Smooth muscle cell (in vitro differentiated cells): ENCODE data around the gene PTPRE. TPM values are rescaled to one million over a fixed set of nuclear protein-coding genes. Genes with fewer than 3 reads are reported as not detected.

Source experiments
- DNase-seq: peaks from one replicate; lab custom pipeline; 2025; ENCODE audit not compliant: unreplicated experiment; lab: John Stamatoyannopoulos, UW
- H2AFZ ChIP-seq: fragments of 200-600 bp; sonication (generic); 2 replicates; pipeline ENCODE4 v1.6.0; 2016; ENCODE audit warnings: antibody characterized with exemption, low read depth, mild to moderate bottlenecking
- H3F3A ChIP-seq: fragments of 200-600 bp; sonication (generic); 2 replicates; pipeline ENCODE4 v1.6.0; 2017; ENCODE audit warnings: antibody characterized with exemption, low read depth
- H3K27ac ChIP-seq: fragments of 200-600 bp; sonication (generic); 2 replicates; pipeline ENCODE4 v1.5.1; 2016; ENCODE audit warnings: low read depth, mild to moderate bottlenecking
- H3K27me3 ChIP-seq: fragments of 200-600 bp; sonication (generic); 2 replicates; pipeline ENCODE4 v1.6.1; 2016; ENCODE audit warnings: low read depth, mild to moderate bottlenecking
- H3K36me3 ChIP-seq: fragments of 200-600 bp; sonication (generic); 2 replicates; pipeline ENCODE4 v1.5.1; 2016; ENCODE audit warnings: low read depth
- H3K4me1 ChIP-seq: fragments of 200-600 bp; sonication (generic); 2 replicates; pipeline ENCODE4 v1.5.1; 2016; ENCODE audit warnings: low read depth
- H3K4me2 ChIP-seq: fragments of 200-600 bp; sonication (generic); 2 replicates; pipeline ENCODE4 v1.6.0; 2016; ENCODE audit warnings: mild to moderate bottlenecking
- H3K4me3 ChIP-seq: fragments of 200-600 bp; sonication (generic); 2 replicates; pipeline ENCODE4 v1.5.1; 2016; ENCODE audit warnings: mild to moderate bottlenecking
- H3K79me2 ChIP-seq: fragments of 200-600 bp; sonication (generic); 2 replicates; pipeline ENCODE4 v1.6.0; 2016; ENCODE audit warnings: low read depth, mild to moderate bottlenecking
- H3K9ac ChIP-seq: fragments of 200-600 bp; sonication (generic); 2 replicates; pipeline ENCODE4 v1.6.0; 2016; ENCODE audit warnings: low read depth
- H3K9me3 ChIP-seq: fragments of 200-600 bp; sonication (generic); replicated peaks from 2 replicates; pipeline ENCODE4 v1.5.1; 2016; ENCODE audit warnings: low read depth
- H4K20me1 ChIP-seq: fragments of 200-600 bp; sonication (generic); 2 replicates; pipeline ENCODE4 v1.6.0; 2016; ENCODE audit warnings: low read depth
- WGBS: methylation state at CpG from one replicate; pipeline ENCODE4 v1.1.7; 2016; ENCODE audit warnings: low lambda C conversion rate; 5-methylcytosine and 5-hydroxymethylcytosine counted together
- polyA plus RNA-seq: library from polyadenylated mRNA; unstranded; fragments of >200 nt; fragmentation: Nextera tagmentation; extraction: Ambion mirVana; gene quantifications from 2 replicates; pipeline ENCODE4 v1.2.1, GENCODE V29; 2016
- total RNA-seq: library from RNA; depleted of rRNA; stranded (reverse); fragments of >200 nt; gene quantifications from 2 replicates; pipeline ENCODE4 v1.2.3, GENCODE V29; 2014
- TF ChIP-seq, protein P1 (sequence below): fragments of 200-600 bp; sonication (generic); IDR thresholded peaks from 2 replicates; pipeline ENCODE4 v1.5.1; 2017; ENCODE audit warnings: borderline replicate concordance, mild to moderate bottlenecking, antibody characterized with exemption; ENCODE audit not compliant: insufficient read depth, poor library complexity, severe bottlenecking

PTPRE gene
- total and polyA plus RNA-seq, 2 experiments from 2014 or later = 17.1 to 22.7 TPM

DNA sequence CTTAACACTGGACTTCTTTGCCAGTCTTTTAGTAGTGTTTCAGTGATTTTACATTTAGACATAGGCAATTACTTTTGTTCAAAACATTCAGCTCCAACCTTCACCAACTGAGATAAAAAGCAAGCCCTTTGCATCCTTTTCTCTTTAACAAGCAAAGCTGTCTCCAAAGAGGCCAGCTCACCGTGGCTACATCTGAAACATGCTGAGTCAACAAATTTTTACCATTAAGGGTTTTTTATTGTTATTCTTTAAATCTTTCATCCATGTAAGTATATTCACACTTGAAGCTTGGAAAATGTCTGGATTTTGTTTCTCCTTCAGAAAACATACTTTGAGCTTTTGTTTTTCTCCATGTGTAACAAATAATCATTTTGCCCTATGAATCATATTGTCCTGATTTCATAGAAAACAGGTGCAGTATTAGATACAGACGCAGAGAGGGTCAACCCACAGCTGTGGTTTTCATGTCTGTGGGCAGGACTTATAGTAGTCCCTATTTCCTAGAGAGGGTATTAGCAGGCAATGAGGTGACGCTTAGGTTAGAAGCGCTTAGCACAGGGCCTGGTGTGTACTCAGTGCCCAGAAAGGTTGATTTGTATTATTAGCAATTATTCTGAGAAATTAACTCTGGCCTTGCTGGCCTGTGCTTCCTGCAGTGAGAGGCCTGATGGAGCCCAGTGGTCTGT is 119.9 kb downstream of the PTPRE start:
- Histone ChIP-seq H3K27ac (no peak overlapping the region), H3K4me1 (peaks cover 12% of the 10 kb centered on the region)

GRCh38 chr10:128027306-128027705 is 120.4 kb downstream of the PTPRE start:
- 75% methylated on average over 8 of the region's 8 CpGs for WGBS
- Histone ChIP-seq H3K27me3 (no peaks in the 10 kb centered on the region), H3K4me3 (no peak overlapping the region), H3K4me2 (no peak overlapping the region), H3K79me2 (no peaks in the 10 kb centered on the region), H3K27ac (no peak overlapping the region), H4K20me1 (peaks cover 91% of the 10 kb centered on the region), H3K9me3 (no peaks in the 10 kb centered on the region), H3F3A (no peaks in the 10 kb centered on the region), H3K36me3 (no peaks in the 10 kb centered on the region), H3K9ac (no peak overlapping the region), H2AFZ (no peak overlapping the region), H3K4me1 (peaks cover 12% of the 10 kb centered on the region)
- DNase-seq = no peak
- TF ChIP-seq, protein P1, sequence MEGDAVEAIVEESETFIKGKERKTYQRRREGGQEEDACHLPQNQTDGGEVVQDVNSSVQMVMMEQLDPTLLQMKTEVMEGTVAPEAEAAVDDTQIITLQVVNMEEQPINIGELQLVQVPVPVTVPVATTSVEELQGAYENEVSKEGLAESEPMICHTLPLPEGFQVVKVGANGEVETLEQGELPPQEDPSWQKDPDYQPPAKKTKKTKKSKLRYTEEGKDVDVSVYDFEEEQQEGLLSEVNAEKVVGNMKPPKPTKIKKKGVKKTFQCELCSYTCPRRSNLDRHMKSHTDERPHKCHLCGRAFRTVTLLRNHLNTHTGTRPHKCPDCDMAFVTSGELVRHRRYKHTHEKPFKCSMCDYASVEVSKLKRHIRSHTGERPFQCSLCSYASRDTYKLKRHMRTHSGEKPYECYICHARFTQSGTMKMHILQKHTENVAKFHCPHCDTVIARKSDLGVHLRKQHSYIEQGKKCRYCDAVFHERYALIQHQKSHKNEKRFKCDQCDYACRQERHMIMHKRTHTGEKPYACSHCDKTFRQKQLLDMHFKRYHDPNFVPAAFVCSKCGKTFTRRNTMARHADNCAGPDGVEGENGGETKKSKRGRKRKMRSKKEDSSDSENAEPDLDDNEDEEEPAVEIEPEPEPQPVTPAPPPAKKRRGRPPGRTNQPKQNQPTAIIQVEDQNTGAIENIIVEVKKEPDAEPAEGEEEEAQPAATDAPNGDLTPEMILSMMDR = no peak

More for the DNA sequence above, 119.9 kb downstream of the PTPRE start:
- DNase-seq = no peak
- Histone ChIP-seq H4K20me1 (peaks cover 91% of the 10 kb centered on the region), H3K9me3 (no peaks in the 10 kb centered on the region), H3F3A (no peaks in the 10 kb centered on the region), H3K79me2 (no peaks in the 10 kb centered on the region), H2AFZ (no peak overlapping the region), H3K4me2 (no peak overlapping the region), H3K27me3 (no peaks in the 10 kb centered on the region), H3K36me3 (no peaks in the 10 kb centered on the region), H3K4me3 (no peak overlapping the region), H3K9ac (no peak overlapping the region)
- WGBS = 60% methylated on average over 4 of the region's 4 CpGs
- TF ChIP-seq, protein P1 = no peak

DNA sequence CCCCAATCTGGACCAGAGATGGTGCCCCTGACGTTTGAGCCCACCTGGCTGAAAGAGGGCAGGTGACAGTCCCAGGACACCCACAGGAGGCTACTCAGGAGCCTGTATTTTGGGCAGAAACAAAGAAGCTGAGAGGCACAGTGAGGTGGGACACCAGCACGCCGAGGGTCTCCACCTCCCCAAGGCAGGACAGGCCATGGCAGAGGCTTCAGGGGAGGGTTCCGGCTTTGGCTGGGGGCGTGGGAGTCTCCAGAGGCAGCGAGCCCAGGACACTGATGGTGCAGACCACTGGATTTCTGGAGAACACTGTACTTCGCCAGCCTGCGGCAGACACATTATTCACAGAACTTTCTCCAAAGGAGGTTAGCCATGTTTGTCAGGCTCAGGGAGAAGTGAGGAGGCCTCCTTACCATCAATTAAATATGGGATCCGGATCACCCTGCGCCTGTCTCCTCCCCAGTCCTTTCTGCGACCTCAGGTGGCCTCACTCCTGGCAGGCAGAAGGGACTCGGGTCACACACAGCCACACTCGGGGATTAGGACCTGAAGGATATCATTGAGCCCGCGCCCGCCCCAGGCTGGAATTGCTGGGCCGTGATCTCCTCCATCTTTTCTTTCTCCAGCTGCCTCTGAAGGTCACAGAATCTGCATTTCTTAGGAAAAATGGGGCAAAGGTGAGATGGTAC is 121.1 kb downstream of the PTPRE start:
- TF ChIP-seq, protein P1 = no peak
- no peaks in the 10 kb centered on the region for H3K9me3 ChIP-seq
- H3K4me3 ChIP-seq = no peak overlapping the region
- H3K27ac ChIP-seq = no peak overlapping the region
- WGBS = 93% methylated on average over 17 of the region's 17 CpGs
- H2AFZ ChIP-seq = no peak overlapping the region
- H3K4me1 ChIP-seq = peaks cover 12% of the 10 kb centered on the region
- H3K27me3 ChIP-seq = no peaks in the 10 kb centered on the region
- H4K20me1 ChIP-seq = peaks cover 91% of the 10 kb centered on the region
- H3K79me2 ChIP-seq = no peaks in the 10 kb centered on the region
- H3F3A ChIP-seq = no peaks in the 10 kb centered on the region
- H3K4me2 ChIP-seq = no peak overlapping the region
- H3K36me3 ChIP-seq = no peaks in the 10 kb centered on the region
- no peak overlapping the region for H3K9ac ChIP-seq
- no peak for DNase-seq
